Fibroblast of skin of left quadriceps (primary cell): Measurements from ENCODE around the gene CRYBA2.

Experiments used
- DNase-seq, 2 experiments: peaks; one replicate each; pipeline ENCODE4 v3.0.0-alpha.2; 2013; ENCODE audit warnings: low read depth in 2 of 2

Gene CRYBA2

DNA sequence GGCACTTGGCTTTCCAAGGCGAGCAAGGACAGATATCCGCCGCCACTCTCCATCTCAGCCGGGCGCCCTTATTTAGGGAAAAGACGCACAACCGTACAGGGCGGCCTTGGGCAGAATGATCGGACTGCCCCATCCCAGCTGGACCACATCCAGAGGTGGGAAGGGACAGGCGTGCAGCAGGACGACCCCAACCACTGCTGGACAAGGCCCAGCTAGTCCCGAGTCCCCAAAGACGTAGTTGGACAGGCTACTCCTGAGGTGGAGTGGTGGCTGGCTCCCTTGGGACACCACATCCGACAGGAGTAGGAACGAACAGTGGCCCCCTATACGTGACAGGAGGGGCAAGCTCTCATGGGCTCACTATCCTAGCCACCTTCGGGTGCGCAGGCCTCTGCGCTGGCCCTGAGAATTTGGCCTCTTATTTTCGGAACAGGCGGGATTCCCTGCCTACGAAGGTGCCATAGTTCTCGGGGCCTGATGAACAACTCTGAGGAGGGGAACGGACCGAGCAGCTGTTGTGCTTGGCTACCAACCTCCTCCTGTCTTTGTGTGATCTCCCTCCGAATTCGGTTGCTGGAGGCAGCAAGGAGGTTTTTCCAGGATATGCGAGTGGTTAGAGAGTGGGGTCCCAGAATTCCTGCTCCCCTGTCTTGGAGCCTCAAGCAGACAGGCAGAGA lies 10.5 kb downstream of the CRYBA2 start:
- DNase-seq = no peak

DNA sequence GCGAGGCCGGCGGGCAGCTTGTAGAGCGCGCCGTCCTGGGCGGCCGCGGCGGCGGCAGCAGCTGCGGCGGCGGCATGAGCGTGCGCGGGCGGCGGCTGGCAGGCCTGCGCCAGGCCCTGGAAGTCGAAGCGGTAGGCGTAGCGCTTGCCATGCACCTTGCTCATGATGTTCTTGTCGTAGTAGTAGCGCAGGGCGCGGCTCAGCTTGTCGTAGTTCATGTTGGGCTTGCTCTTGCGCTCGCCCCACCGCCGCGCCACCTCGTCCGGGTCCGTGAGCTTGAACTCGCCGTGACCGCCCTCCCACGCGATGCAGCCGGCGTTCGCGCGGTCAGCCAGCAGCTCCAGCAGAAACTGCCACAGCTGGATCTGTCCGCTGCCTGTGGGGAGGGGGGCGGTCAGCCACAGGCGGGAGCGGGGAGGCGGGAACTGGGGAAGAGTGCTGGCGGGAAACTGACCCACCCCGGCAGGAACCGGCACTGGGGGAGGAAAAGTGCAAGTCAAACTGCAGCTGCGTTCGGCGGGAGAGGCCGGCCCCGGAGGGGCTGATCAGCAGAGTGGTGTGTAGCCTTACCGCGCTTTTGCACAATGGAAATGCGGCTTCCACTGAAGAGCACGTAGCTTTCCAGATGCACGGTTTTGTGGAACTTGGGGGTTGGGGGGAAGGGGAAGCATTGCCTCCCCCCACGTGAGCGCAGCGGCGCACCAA lies 11.2 kb downstream of the CRYBA2 start:
- no peak for DNase-seq

DNA sequence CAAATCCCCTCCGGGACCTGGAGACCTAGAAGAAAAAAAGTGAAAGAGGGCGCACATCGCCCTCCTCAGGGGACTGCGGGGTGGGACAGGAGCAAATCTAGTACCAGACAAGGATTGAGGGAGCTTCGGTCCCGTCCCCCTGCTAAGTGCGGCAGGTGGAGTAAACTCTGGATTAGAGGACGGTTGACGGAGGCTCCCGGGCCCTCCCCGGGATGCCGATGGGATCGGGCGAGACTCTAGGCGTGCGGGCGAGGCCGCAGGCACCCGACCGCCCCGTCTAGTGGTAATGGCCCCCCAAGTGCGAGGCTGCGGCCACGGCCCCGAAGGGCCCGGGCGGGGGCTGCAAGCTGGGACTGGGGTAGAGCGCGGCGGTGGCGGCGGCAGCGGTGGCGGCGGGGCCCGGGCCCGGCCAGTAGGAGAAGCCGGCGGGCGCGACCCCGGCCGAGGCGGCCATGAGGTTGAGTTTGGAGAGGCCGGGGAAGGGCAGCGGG lies 11.8 kb downstream of the CRYBA2 start:
- DNase-seq = no peak

DNA sequence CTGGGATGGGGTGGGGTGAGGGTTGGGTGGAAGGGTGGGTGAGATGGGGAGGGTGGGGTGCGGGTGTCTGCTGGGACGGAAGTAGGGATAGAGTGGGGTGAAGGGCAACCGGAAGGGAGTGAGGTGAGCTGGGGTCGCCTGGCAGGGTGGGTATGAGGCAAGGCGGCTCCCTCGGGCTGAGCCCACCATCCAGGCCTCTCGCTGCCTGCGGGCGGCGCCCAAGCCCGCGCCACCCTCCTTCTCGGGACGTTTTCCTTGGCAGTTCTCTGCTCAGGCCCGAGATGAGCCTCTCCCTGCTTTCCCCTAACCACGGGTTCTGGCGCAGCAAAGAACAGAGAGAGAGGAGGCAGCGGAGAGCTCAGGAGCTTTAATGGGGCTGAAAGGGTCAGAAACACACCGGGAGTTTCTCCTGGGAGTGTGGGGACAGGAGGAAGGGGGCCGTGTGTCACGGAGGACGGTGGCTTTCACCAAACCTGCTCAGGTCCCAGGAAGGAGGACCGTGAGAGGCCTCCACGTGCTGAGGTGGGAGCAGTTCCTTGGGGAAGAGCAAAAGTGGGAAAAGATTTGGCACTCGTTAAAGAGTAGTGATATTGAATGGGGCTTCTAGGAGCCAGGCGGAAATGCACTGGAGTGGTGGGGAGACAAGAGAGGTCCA lies 12.4 kb downstream of the CRYBA2 start:
- DNase-seq = no peak

DNA sequence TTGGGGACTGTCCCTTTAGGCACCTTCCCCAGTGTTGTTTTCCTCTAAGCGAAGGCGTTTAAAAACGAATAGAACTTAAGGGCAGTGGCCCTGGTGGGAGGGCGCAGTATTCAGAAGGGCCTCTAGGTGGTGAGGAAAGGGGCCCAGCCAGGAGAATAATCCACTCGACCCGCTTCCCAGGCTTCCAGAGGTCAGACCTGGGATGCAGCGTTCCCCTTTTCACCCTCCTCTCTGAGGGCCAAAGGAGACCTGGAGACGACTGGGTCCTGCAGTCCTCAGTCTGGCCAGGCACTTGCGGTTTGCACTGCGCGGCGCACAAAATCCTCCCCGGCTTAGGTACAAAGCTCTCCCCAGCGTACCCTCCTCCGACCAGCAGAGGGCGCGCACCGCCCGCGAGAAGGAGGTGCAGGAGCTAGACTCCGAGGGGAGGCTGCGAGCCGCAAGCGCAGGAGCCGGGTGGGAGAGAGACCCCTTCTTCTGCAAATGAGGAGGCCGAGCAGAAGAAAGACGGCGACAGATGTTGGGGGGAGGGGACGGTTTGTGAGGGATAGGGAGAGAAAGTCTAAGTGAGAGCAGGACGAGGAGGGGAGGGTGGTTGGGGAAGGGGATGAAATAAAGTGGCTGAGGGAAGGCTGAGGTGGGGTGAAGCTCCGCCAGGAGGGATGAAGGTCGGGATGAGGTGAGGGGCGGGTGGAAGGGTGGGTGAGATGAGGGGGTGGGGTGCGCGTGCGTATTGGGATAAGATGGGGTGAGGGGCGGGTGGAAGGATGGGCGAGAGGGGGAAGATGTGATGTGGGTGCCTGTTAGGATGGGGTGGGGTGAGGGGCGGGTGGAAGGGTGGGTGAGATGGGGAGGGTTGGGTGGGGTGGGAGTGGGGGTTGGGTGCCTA lies 13.1 kb downstream of the CRYBA2 start:
- DNase-seq = peak; percentile 27 to 28

DNA sequence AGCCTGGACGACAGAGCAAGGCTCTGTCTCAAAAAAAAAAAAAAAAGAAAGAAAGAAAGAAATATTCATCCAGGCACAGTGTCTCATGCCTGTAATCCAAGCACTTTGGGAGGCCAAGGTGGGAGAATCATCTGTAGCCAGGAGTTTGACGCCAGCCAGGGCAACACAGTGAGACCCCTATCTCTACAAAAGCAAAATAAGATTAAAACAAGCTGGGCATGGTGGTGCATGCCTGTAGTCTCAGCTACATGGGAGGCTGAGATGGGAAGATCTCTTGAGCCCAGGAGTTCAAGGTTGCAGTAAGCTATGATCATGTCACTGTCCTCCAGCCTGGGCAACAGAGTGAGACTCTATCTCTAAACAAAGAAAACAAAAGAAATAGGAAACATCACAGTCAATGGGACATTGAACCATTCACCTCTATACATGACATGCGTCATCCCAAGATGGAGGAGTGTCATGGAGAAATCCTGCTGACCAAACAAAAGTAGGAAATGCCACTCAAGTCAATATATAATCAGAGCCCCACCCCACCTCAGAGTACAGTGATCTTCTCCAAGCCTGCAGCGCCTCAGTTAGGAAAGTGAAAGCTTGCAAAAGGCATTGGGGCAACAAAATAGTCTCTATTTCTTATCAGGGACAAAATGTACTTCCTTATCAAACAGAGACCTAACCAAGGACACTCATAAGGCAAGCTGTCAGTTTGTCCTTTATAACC lies 18.0 kb downstream of the CRYBA2 start:
- no peak for DNase-seq

DNA sequence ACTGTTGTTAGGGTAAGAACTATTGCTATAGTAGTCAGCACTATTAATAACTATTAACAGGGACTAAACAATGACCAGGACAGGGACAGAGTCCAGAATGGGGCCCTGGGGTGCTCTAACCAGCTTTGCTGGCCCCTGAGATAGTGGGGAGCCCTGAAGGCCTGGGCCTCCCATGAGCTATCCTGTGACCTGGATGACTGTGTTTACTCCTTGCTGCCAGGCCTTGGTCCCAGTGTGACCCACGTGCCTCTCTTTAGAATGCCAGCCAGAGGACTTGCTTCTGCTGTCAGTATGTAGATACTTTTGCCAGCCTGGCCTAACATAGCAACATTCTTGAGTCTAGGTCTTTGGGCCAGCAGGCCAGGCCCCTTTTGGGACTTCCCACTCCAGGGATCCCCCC lies 22.3 kb downstream of the CRYBA2 start:
- DNase-seq = no peak

DNA sequence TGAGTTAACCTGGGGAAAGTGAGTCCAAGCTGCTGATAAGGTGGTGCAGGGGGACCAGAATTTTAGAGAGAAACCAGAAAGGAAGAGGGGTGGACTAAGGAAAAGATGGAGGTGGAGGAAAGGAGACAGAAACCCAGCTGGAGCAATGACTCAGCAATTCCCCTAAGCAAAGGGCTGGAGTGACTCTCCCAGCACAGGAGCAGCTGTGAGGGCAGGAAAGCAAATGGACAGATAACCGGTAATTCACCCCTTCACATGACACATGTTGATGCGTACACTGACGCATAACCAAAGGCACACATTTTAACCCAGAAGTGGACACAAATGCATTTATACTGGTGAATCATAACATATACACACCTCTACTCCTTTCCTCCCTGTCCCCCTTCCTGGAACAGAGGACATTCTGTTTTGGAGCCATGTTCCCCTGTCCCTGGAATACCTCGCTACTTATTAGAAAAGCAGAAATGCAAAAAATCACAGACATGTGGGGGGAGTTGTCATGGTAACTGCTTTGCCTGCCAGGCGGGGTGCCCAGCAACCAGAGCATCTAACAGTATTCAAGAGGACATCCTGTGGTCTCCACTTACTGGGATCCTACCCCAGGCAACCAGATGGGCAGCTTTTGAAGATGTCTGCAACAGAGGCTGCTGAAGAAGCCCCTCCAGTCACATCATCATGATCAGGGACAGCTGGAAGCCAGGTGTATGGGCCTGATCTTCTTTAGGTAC lies 29.0 kb downstream of the CRYBA2 start:
- no peak for DNase-seq

DNA sequence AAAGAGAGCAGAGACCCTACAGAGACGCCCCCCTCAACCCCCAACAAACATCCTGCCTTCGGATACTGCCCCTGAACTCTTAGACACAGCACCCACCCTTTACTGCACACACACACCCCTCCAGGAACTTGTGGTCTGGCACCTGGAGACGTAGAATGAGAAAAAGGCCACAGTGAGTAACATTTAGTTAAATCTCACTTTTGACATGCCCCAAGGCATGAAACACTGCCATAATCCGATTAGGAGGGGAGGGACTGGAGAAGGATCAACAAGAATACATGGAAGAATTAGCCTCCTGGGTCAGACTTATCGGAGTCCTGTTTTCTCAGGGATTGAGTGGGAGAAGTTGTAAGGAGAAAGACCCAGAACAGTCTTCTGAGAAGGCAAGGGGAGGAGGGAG lies 29.6 kb downstream of the CRYBA2 start:
- no peak for DNase-seq

DNA sequence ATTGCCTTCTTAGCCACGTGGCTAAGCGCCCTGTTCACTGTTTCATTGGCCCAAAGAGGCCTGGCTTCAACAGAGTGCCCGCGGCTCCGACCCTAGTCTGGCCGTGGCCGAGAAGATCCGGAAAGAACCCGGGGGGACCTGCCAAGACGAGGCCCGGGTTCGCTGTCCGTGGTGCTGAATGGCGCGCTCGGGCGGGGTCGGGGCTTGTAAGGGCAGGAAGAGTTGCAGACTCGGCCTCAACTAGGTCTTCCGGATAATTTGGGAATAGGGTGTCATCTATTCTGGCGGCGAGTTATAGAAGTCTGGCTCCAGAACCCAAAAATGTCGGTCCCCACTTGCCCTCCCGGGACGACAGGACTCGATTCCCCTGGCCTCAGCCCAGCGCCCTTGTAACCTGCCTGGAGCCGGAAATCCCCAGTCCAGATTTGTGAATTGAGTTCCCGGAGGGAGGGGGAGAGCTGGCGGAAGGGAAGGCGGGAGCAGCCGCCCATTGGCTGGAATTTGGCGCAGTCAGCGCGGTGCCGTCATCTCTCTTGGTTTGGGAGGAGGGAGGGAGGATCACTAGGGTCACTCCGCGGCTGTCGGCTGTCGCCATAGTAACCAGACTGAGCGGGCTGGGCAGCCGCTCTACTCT lies 30.2 kb downstream of the CRYBA2 start:
- peak in 1 of 2 experiments; percentile 11 for DNase-seq

DNA sequence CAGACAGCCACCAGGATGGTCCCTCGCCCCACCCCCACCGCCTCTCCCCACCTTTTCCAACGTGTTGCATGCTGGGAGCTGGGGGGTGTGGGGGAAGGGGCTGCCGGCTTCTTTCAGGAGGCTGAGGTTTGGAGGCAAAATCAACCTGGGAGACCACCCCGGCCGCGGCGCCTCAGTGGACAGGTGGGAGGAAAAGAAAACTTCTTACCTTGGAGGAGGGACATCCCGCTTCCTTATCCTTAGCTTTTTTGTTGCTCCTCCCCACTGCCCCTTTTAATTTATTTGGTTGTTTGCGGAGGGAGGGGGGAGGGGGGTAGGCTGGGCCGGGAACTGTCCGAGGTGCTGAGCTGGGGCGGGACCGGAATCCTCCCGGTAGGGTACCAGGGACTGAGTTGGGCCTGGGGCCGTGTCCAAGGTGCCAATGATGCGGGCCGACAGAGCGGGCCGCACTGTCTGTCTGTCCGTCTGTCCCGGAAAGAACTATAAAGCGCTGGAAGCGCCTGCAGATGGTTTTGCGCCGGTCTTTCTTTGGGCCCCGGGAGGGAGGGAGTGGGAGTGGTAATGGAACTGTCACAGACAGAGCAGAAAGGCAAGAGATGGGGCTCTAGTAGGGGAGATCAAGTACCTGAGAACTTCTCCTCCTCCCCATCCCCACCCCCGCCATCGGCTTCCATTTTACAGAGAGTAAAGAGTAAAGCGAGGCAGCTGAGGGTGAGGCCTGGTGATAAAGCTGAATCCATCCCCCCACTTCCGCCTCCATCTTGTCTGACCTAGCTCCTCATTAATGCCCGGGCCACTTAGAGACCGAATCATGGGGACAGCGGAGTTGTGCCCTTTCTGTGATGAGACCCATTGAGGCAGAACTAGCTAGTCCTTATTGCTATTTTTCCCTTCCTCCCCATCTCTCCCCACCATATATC lies 31.3 kb downstream of the CRYBA2 start:
- no peak for DNase-seq

DNA sequence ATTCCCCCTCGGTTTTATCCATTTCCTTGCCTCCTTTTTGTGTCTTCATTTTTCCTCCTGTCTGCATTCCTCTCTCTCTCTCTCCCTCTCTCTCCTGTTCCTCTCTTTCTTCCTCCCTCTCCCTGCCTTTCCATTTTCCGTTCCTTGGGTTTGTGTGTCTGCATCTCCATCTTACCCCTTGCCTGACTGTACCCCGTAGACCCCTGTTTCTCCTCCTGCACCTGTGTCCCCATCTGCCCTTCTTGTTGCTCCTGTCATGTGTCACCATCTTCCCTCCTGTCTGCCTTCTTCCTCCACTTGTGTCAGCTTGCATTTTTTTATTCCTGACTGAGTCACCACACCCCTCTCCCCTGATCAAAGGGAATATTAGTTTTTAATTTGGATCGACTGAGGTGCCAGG lies 32.0 kb downstream of the CRYBA2 start:
- DNase-seq = no peak

DNA sequence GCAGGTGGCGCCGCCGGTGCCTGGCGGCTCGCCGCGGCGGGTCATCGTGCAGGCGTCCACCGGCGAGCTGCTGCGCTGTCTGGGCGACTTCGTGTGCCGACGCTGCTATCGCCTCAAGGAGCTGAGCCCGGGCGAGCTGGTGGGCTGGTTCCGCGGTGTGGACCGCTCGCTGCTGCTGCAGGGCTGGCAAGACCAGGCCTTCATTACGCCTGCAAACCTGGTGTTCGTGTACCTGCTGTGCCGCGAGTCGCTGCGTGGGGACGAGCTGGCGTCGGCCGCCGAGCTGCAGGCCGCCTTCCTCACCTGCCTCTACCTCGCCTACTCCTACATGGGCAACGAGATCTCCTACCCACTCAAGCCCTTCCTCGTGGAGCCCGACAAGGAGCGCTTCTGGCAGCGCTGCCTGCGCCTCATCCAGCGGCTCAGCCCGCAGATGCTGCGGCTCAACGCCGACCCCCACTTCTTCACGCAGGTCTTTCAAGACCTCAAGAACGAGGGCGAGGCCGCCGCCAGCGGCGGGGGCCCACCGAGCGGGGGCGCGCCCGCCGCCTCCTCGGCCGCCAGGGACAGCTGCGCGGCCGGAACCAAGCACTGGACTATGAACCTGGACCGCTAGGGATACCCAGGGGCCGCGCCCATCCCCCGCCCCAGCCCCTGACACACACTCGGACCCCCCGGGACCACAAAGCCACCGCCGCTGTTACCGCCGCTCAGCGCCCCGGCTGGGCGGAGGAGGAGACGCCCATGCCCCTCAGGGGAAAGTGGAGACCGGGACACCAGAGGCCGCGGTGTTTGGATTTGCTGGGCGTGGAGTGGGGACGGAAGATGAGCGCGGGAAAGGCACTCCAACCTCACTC lies 32.7 kb downstream of the CRYBA2 start:
- DNase-seq = no peak

DNA sequence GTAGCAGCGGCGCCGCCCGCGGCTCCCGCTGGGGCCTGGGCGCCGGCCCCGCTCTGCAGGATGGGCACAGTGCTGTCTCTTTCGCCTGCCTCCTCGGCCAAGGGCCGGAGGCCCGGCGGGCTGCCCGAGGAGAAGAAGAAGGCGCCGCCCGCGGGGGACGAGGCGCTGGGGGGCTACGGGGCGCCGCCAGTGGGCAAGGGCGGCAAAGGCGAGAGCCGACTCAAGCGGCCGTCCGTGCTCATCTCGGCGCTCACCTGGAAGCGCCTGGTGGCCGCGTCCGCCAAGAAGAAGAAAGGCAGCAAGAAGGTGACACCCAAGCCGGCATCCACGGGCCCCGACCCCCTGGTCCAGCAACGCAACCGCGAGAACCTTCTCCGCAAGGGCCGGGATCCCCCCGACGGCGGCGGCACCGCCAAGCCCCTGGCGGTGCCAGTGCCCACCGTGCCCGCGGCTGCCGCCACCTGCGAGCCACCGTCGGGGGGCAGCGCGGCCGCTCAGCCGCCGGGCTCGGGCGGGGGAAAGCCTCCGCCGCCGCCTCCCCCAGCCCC lies 33.4 kb downstream of the CRYBA2 start:
- no peak for DNase-seq

DNA sequence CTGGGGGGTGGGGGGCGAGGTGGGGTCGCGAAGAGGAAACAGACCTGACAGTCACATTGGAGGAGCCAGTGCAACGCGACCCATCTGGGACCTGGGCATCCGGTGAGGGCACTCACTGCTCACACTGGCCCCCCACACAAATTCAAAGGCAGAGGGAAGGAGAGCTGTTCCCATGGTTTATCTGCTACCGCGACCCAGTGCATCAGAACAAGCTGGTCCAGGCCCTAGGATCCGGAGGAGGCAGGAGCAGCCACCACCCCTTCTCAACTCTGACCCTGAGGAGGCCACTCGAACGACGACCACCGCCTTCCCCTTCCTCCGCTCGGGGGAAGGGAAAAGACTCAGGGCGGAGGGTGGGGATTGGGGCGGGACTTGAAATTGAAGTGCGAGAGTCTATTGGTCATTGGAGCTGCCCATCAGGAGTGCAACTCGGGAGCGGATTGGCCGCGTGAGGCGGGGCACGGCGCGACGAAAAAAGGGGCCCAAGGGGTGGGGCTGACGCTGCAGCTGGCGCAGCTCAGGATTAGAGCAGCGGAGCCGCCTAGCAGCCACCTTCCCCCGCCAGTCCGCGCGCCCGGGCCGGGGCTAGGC lies 34.0 kb downstream of the CRYBA2 start, which contains the start of gene CDK5R2:
Gene CDK5R2, plus strand, starts transcription at position 526 of the 591 bp plus-strand sequence. CDS start 155 bp downstream, outside the sequence.
- DNase-seq = peak; percentile 53 to 60

DNA sequence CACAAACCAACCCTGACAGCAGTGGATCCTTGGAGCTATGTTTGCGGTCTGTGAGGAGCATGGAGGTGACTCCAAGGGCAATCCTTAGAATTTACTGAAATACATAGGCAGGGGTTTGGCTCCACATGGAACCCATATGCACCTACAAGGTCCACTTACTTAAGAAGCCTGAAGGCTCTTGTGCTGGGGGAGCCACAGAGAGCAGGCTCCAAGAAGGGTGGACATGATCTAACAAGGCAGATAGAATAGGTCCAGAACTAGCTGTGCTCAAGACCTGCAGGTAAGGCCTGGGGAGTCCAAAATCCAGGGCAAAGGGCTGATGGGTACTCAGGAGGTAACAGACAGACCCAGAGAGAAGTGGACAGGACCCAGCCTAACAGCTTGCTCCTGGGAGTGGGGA lies 34.9 kb downstream of the CRYBA2 start:
- DNase-seq = no peak

DNA sequence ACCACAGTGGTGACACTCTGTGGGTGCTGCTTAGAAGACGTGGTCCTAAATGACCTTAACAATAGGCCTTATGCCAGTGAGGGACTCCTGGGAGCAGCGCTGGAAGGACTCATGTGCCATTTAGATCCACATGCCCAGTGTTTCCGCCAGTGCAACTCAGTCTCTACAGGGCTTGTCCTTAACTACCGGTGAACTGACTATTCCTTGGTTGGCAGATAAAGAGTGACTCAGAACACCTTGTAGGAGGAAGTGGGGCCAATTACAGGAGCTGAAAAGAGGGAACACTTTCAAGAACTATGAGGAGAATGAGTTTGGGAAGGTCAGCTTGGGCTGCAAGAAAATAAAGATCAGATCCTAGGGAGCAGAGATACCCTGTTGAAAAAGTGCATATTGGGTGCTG lies 35.6 kb downstream of the CRYBA2 start:
- no peak for DNase-seq
